Fibroblast of skin of right quadriceps (primary cell): Measurements from ENCODE around the gene TSPAN14.

Source experiments
- DNase-seq: peaks from one replicate; pipeline ENCODE4 v3.0.0-alpha.2; 2013

The TSPAN14 gene

DNA sequence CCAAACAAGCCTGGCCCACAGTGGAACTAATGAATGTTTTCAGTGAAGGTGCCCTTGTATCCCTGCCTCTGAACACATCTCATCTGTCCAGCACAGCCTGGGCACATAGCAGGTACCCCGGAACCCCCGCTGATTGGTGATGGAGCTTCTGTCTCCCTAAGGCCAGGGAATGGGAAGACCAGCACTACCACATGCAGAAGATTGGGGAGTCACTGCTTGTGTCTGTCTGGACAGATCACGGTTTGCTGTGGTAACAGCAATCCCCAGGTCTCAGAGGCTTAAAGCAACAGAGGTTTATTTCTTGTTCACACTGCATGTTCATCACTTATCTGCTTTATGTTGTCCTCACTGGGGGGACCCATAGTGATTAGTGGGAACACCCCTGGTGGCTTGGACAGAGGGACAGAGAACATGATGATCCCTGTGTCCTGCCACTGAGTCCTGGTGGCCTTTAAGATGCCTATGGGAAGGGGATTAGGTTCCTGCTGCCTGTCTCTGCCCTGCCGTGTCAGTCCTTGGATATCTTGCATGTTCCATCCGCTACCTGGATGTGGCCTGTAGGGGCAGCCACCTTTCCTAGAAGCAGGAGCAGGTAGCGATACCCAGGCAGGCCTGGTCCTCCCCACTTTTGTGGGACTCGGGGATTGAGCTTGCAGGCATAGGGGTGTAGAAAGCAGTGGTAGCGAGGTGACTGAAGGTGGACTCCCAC is 3.6 kb downstream of the TSPAN14 start:
- DNase-seq: no peak

DNA sequence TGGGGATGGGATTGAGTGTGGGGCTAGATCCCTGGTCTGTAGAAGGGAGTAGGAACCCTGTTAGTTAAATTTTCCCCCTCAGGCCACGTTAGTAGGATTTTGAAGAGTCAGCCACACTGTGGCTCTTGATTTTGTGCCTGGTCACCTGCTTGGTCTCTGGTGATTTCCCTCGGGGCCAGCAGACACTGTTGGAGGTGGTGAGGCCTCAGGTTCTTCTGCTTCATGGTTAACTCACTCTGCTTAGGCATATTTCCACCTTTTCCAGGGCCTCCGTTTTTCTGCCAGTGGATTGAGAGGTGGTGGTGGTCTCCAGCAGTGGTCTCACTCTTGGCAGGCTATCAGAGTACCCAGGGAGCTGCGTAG is 4.1 kb downstream of the TSPAN14 start:
- DNase-seq: no peak

DNA sequence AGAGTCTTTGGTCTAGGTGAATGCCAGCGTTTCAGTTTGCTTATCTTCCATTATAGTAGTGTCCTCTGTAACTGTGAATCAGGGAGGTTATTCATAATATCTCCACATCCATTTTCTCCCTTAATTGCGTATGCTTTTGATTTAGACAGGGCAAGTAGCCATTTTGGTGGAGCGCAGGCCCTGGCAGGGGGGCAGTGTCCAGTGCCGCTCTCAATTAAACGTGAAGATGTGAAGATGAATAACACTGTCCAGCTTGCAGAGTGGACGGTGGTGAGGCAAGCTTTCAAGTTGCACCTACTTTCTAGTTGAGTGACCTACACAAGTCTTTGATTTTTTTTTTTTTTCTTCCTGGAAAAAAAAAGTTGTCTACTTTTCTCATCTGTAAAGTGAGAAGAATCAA is 4.5 kb downstream of the TSPAN14 start:
- no peak for DNase-seq

DNA sequence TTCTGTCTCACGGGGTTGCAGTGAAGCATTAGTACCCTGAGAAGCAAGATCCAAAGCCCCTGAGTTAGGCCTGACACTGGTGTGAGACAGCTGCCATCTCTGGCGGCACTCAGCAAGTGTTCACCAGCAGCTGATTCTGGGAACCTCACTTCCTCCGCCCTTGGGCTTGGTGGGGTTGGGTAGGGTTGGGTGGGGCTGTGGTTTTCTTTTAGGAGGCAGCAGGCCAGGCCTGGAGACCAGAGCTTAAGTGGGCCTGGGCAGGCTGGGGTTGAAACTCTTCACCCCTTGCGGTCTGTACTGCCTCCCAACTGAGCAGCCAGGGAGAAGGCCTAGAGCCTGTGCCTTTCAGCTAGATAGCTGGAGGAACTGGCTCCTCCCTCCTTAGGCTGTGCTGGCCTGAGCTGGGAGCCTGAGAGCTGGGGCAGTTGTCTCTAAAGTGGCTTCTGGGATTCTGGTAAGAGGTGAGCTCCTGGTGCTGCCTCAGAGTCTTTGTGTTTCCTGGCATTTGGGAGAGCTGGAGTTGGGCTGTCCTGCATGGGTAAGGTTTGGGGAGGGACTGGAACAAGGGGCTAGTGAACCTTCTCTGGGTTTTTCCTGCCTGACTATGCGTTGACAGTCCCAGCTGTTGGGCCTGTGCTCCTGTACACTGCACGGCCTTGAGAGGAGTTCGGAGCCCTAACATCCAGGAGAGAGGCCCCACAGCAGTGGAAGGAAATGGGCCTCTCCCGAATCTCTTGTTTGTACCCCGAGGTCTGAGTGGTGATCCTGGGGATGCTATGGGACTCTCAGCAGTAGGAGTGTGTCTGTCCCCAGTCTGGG is 5.1 kb downstream of the TSPAN14 start:
- no peak for DNase-seq

GRCh38 chr10:80460399-80461207 is 6.5 kb downstream of the TSPAN14 start:
- DNase-seq: no peak

GRCh38 chr10:80461208-80462183 is 7.4 kb downstream of the TSPAN14 start:
- no peak for DNase-seq

GRCh38 chr10:80462299-80462980 is 8.3 kb downstream of the TSPAN14 start:
- peak; percentile 62 for DNase-seq

- peak; percentile 82 for DNase-seq
Observed at GRCh38 chr10:80462981-80463741, 9.1 kb downstream of the TSPAN14 start.

GRCh38 chr10:80463868-80464267 is 9.8 kb downstream of the TSPAN14 start:
- no peak for DNase-seq

DNA sequence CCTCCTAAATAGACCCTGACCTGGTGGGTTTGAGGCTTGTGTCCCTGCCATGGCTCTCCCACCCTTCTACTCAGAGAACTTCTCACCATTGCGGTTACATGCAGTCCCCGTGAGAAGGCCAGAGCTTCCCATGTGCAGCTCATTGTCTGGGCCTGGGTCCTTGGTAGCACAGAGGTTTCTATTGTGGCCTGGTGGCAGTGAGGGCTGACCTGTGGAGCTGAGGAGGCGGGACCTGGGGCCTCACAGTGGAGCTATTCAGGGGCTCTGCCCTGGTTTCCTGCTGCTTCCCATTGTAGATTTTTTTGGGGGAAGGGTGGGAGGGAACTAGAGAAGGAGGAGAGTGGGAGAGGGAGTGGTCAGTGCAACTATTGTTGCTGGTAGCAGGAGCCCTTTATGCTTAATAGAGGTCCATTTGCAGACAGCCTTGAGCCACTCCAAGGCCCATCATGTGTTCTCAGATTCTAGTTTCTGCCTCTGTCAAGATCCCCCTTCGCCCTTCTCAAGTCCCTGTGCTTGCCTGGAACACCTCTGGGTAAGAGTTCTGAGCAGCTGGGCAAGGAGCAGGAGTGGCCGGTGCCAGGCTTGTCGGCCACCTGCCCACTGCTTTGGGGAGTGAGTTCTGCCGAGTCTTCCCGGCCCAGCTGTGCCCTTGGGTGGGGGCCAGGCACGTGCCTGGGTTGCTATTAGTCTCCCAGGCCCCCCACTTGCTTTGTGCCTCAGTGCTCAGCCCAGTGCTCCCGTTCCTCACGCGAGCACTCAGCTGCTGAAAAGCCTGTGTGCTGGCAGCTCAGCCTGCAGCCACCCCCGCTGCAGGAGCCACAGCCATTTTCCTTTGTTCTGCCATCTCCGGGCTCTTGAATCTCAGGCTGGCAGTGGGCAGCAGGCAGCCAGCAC is 10.7 kb downstream of the TSPAN14 start:
- DNase-seq: no peak

- DNase-seq: no peak
Observed at GRCh38 chr10:80465451-80465835, 11.3 kb downstream of the TSPAN14 start.

DNA sequence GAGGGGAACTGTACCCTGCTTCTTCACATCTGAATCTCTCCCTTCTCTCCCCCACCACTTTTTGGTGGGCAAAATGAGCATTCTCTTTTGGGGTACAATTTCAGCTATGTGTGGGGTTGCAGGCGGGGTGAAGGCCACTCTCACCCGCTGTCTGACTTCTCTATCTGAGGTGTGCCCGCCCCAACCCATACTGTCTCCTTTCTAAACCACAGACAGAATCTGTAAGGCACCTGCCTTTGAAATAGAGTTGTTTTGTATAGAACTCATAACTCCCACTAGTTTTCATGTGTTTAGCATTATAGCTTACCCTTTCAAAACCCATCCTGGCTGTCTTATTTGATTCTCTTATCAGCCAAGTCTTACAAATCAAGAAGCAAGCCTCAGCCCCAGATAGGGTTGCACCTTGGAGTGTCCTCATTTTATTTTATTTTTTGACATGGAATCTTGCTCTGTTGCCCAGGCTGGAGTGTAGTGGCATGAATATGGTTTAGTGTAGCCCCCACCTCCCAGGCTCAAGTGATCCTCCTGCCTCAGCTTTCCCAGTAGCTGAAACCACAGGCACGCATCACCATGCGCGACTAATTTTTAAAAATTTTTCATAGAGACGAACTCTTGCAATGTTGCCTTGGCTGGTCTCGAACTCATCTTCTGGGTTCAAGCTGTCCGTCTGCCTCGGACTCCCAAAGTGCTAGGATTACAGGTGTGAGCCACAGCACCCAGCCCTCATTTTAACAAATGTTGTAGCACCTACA is 11.9 kb downstream of the TSPAN14 start:
- DNase-seq: no peak

- no peak for DNase-seq
Observed at GRCh38 chr10:80466724-80467326, 12.7 kb downstream of the TSPAN14 start.

- no peak for DNase-seq
Observed at GRCh38 chr10:80468002-80468401, 13.9 kb downstream of the TSPAN14 start.

GRCh38 chr10:80468806-80469421 is 14.8 kb downstream of the TSPAN14 start:
- DNase-seq: no peak

GRCh38 chr10:80470266-80470665 is 16.2 kb downstream of the TSPAN14 start:
- DNase-seq: no peak

- no peak for DNase-seq
Observed at GRCh38 chr10:80471001-80471400, 16.9 kb downstream of the TSPAN14 start.

- no peak for DNase-seq
Observed at GRCh38 chr10:80471715-80472233, 17.7 kb downstream of the TSPAN14 start.
